Measurements from ENCODE around the gene CSRNP3. TPM values are rescaled to one million over a fixed set of nuclear protein-coding genes. Genes with fewer than 3 reads are reported as not detected.

CSRNP3 gene
- total RNA-seq, 1 donor from 2014 or later, result 18.4 TPM

GRCh38 chr2:165596788-165597187, 127.3 kb downstream of the CSRNP3 start:
- Mint-ChIP-seq H3K27me3 (no peaks in the 10 kb centered on the region), H3K4me3 (no peak overlapping the region), H3K4me1 (ENCODE audit: unreplicated experiment) (peaks cover 3% of the 10 kb centered on the region), H3K27ac (no peak overlapping the region), H3K36me3 (peaks cover 6% of the 10 kb centered on the region), H3K9me3 (peaks cover 3% of the 10 kb centered on the region)
- DNase-seq (ENCODE audit: extremely low spot score, unreplicated experiment), result no peak
- TF ChIP-seq CTCF (conservative IDR thresholded peaks at IDR 0.05), result no peak

DNA sequence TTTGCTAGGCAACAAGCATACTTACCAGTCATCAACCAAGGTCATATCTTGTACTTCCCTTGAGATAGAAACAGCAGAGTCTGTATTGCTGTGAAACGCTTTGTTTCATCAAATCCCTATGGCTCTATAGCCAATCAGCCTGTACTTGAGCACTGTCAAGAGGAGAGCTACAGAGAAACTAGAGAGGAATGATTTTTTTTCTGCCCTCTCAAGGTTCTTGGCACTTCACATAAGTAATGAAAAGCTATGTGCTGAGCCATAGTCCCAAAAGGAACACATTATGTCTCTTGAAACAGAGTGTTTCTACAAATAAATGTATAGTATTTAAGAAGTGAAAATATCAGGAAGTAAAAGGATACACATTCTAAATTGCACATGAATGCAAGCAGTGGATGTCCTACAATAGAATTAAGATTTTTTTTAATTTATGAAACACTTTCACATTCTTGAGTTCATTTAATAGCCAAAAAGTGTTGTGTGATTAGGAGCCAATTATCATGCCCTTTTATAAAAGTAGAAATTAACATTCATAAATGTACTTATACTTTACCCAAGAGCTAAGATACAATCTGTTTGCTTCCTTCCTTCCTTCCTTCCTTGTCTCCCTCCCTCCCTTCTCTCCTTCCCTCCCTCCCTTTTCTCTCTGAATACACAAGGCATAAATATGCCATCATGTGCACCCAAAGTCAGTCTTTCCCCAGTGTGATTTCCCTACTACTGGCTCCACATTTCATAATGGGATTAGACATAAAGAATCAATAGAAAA, 131.8 kb downstream of the CSRNP3 start:
- Mint-ChIP-seq H3K4me3 (no peak overlapping the region), H3K9me3 (peaks cover 8% of the 10 kb centered on the region), H3K27me3 (no peaks in the 10 kb centered on the region), H3K36me3 (peaks cover 24% of the 10 kb centered on the region), H3K4me1 (ENCODE audit: unreplicated experiment) (peaks cover 8% of the 10 kb centered on the region), H3K27ac (peak overlapping the region; percentile 17)
- no peak for DNase-seq (ENCODE audit: extremely low spot score, unreplicated experiment)
- no peak for TF ChIP-seq CTCF (conservative IDR thresholded peaks at IDR 0.05)

GRCh38 chr2:165601928-165602521, 132.5 kb downstream of the CSRNP3 start:
- H3K27me3 Mint-ChIP-seq, result no peaks in the 10 kb centered on the region
- peaks cover 8% of the 10 kb centered on the region for H3K4me1 Mint-ChIP-seq (ENCODE audit: unreplicated experiment)
- peak overlapping the region; percentile 17 for H3K27ac Mint-ChIP-seq
- DNase-seq (ENCODE audit: extremely low spot score, unreplicated experiment), result no peak
- peaks cover 8% of the 10 kb centered on the region for H3K9me3 Mint-ChIP-seq
- peaks cover 24% of the 10 kb centered on the region for H3K36me3 Mint-ChIP-seq
- no peak overlapping the region for H3K4me3 Mint-ChIP-seq
- no peak for TF ChIP-seq CTCF (conservative IDR thresholded peaks at IDR 0.05)

DNA sequence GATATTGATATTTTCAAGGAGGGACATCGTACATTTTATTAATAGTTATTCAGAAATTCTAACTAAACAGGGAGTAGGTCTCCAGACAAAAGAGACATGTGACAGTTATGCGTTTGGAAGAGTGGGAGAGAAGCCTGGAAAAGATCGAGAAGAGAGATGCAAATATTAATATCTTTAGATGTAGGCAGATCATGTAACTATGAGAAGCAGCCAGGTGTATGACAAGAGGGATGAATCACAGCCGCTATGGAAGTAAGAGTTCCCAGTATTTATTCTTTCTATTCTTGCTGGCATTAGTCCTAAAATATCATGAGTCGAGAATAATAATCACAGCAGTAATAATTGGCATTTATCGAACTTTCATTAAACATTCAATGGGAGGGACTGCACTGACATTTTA, 140.2 kb downstream of the CSRNP3 start:
- H3K4me3 Mint-ChIP-seq, result no peak overlapping the region
- no peaks in the 10 kb centered on the region for H3K27me3 Mint-ChIP-seq
- H3K27ac Mint-ChIP-seq, result no peak overlapping the region
- no peak for TF ChIP-seq CTCF (conservative IDR thresholded peaks at IDR 0.05)
- peaks cover 9% of the 10 kb centered on the region for H3K4me1 Mint-ChIP-seq (ENCODE audit: unreplicated experiment)
- no peak for DNase-seq (ENCODE audit: extremely low spot score, unreplicated experiment)
- H3K9me3 Mint-ChIP-seq, result no peaks in the 10 kb centered on the region
- peaks cover 9% of the 10 kb centered on the region for H3K36me3 Mint-ChIP-seq

DNA sequence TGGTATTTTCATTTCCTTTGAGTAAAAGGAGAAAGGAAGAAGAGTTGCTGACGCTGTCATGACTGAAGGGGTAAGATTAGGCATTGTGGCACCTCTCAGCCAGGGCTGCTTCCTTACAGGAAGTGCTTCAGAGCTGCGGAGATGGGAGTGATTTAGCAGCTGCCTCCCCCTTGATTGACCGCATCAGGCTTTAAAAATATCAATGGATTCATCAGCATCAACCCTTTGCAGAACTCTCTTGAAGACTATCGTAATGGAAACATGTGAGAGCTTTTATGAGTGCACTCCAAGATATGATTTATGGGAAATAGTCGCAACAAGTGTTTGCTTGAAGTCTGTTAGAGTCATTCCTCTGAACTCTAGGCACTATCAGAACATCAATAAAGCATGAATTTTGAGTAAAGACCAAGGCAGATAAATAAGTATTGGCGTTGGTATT, 141.1 kb downstream of the CSRNP3 start:
- Mint-ChIP-seq H3K4me1 (ENCODE audit: unreplicated experiment) (peaks cover 9% of the 10 kb centered on the region), H3K27me3 (no peaks in the 10 kb centered on the region), H3K9me3 (no peaks in the 10 kb centered on the region), H3K36me3 (peaks cover 7% of the 10 kb centered on the region), H3K4me3 (no peak overlapping the region), H3K27ac (no peak overlapping the region)
- DNase-seq (ENCODE audit: extremely low spot score, unreplicated experiment), result no peak
- no peak for TF ChIP-seq CTCF (conservative IDR thresholded peaks at IDR 0.05)
